ENCODE measurements around the gene TUBB3.

Gene TUBB3

GRCh38 chr16:89892635-89893034, 30.5 kb upstream of the TUBB3 start:
- H3K9me3 Mint-ChIP-seq: no peaks in the 10 kb centered on the region
- H3K27me3 Mint-ChIP-seq: no peaks in the 10 kb centered on the region
- no peak overlapping the region for H3K4me3 Mint-ChIP-seq
- no peak for ATAC-seq (replicated peaks; ENCODE audit: extremely low read depth, poor library complexity, severe bottlenecking)
- DNase-seq (ENCODE audit: low spot score in 2 of 2): no peak
- peaks cover 63% of the 10 kb centered on the region for H3K36me3 Mint-ChIP-seq (ENCODE audit: insufficient read depth)
- no peak overlapping the region for H3K27ac Mint-ChIP-seq (ENCODE audit: low read depth)
- H3K4me1 Mint-ChIP-seq: peaks cover 16% of the 10 kb centered on the region

- Mint-ChIP-seq H3K4me1 (peaks cover 16% of the 10 kb centered on the region), H3K9me3 (no peaks in the 10 kb centered on the region), H3K27ac (ENCODE audit: low read depth) (no peak overlapping the region), H3K4me3 (no peak overlapping the region), H3K36me3 (ENCODE audit: insufficient read depth) (peaks cover 63% of the 10 kb centered on the region), H3K27me3 (no peaks in the 10 kb centered on the region)
- no peak for DNase-seq (ENCODE audit: low spot score in 2 of 2)
- peak; percentile 15 for ATAC-seq (replicated peaks; ENCODE audit: extremely low read depth, poor library complexity, severe bottlenecking)
Measured at GRCh38 chr16:89893642-89894548, 29.2 kb upstream of the TUBB3 start.

DNA sequence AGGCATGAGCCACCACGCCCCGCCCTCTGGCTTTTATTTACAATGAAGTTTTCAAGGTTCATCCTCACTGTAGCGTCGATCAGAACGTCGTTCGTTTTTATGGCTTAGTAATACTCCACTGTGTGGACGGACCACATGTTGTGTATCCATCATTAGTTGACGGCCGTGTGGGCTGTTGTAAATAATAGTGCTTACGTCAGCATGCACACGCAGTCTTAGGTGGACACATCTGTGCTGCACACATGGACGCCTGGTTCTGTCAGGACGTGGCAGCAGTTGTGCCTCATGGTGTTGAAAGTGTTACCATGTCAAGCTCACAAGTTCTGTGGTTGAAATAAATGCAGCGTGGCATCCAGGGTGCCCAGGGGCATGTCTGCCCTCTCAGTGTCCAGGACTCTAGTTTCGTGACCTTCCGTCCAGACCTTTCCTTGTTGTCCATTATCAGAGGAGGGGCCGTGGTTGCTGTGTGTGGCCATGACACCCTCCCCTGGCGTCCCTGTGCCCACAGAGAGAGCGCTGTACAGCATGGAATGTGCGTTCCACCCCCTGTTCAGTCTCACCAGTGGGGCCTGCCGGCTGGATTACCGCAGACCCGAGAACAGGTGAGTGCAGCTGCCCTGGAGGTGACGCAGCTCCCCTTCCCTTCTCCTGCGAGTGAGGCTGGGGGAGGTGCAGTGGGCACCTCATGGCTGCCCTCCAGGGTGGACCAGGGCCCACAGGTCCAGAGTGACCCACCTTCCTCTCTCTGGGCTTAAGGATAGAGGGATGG, 27.5 kb upstream of the TUBB3 start:
- Mint-ChIP-seq H3K4me3 (no peak overlapping the region), H3K36me3 (ENCODE audit: insufficient read depth) (peaks cover 63% of the 10 kb centered on the region), H3K9me3 (no peaks in the 10 kb centered on the region), H3K4me1 (peaks cover 11% of the 10 kb centered on the region), H3K27ac (ENCODE audit: low read depth) (no peak overlapping the region), H3K27me3 (no peaks in the 10 kb centered on the region)
- ATAC-seq (replicated peaks; ENCODE audit: extremely low read depth, poor library complexity, severe bottlenecking): no peak
- no peak for DNase-seq (ENCODE audit: low spot score in 2 of 2)

DNA sequence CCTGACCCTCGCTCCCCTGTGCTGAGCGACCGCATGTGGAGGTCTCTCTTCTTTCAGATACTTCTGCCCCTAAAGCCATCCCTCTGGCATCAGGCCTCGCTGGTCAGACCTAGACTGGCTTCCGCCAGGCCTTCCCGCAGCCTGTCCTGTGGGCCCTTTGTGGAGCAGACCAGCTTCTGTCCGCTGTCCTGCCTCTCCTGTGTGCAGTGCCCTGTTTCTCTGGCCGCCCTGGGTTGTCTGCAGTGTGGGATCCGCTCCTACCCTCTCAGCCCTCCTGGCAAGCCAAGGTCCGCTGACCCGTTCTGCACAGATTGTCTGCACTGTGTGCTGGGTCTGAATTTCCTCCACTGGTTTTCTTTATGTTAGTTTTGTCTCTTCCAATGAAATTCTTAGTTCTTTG, 25.9 kb upstream of the TUBB3 start:
- H3K36me3 Mint-ChIP-seq (ENCODE audit: insufficient read depth): peaks cover 56% of the 10 kb centered on the region
- no peaks in the 10 kb centered on the region for H3K27me3 Mint-ChIP-seq
- DNase-seq (ENCODE audit: low spot score in 2 of 2): no peak
- no peaks in the 10 kb centered on the region for H3K9me3 Mint-ChIP-seq
- no peak overlapping the region for H3K27ac Mint-ChIP-seq (ENCODE audit: low read depth)
- no peak overlapping the region for H3K4me3 Mint-ChIP-seq
- no peaks in the 10 kb centered on the region for H3K4me1 Mint-ChIP-seq
- ATAC-seq (replicated peaks; ENCODE audit: extremely low read depth, poor library complexity, severe bottlenecking): no peak

DNA sequence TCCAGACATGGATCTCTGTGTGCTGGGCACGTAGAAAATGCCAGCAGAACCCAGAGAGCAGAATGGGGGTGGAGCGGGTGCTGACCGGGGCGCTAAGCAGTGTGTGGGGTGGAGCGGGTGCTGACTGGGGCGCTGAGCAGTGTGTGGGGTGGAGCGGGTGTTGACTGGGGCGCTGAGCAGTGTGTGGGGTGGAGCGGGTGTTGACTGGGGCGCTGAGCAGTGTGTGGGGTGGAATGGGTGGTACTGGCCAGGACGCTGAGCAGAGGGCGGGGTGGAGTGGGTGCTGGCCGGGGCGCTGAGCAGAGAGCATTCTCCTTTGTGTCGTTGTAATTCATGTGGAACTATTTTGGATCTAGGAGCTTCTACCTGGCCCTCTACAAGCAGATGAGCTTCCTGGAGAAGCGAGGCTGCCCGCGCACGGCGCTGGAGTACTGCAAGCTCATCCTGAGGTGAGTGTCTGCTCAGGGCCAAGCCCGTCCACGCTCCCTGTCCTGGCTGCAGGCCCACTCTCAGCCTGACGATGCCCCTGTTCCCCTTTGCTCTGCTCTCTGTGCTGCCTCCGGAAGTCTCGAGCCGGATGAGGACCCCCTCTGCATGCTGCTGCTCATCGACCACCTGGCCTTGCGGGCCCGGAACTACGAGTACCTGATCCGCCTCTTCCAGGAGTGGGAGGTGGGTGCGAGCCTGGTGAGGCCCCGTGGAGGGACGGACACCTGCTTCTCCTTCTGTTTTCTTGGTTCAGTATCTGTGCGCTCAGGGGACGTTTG, 24.8 kb upstream of the TUBB3 start:
- Mint-ChIP-seq H3K36me3 (ENCODE audit: insufficient read depth) (peaks cover 53% of the 10 kb centered on the region), H3K27ac (ENCODE audit: low read depth) (peak overlapping the region; percentile 57), H3K9me3 (no peaks in the 10 kb centered on the region), H3K4me1 (no peaks in the 10 kb centered on the region), H3K4me3 (no peak overlapping the region), H3K27me3 (no peaks in the 10 kb centered on the region)
- DNase-seq (ENCODE audit: low spot score in 2 of 2) (no peak), ATAC-seq (replicated peaks; ENCODE audit: extremely low read depth, poor library complexity, severe bottlenecking) (no peak)

DNA sequence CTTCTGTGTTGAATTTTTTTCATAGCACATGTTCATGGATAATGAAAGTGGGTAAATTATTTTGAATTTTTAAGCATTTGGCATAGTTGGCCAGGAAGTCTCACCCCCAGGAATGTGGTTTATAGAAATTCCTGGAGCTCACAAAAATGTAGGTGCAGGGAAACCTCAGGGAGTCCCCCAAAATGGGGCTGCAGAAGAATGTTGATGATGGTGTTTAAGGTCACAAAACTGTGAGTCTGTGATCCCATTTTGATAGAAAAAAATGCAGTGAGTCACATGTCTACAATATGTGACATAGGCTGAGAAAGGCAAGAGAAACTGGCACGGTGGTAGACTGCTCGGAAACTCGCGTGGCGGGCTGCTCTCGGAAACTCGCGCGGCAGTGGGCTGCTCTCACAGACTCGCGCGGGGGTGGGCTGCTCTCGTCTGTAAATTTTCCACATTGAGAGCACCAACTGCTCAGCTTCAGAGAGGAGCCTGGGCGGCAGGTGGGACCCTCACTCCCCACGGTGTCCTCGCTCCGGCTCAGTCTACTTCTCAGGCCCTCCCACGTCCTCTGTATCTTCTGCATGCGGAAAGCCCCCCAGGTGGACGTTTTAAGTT, 23.2 kb upstream of the TUBB3 start:
- peaks cover 51% of the 10 kb centered on the region for H3K36me3 Mint-ChIP-seq (ENCODE audit: insufficient read depth)
- H3K27me3 Mint-ChIP-seq: no peaks in the 10 kb centered on the region
- DNase-seq (ENCODE audit: low spot score in 2 of 2): no peak
- ATAC-seq (replicated peaks; ENCODE audit: extremely low read depth, poor library complexity, severe bottlenecking): no peak
- H3K4me1 Mint-ChIP-seq: no peaks in the 10 kb centered on the region
- no peak overlapping the region for H3K27ac Mint-ChIP-seq (ENCODE audit: low read depth)
- H3K9me3 Mint-ChIP-seq: no peaks in the 10 kb centered on the region
- no peak overlapping the region for H3K4me3 Mint-ChIP-seq

GRCh38 chr16:89900885-89901284, 22.3 kb upstream of the TUBB3 start:
- DNase-seq (ENCODE audit: low spot score in 2 of 2) (no peak), ATAC-seq (replicated peaks; ENCODE audit: extremely low read depth, poor library complexity, severe bottlenecking) (no peak)
- Mint-ChIP-seq H3K36me3 (ENCODE audit: insufficient read depth) (peaks cover 51% of the 10 kb centered on the region), H3K27me3 (no peaks in the 10 kb centered on the region), H3K27ac (ENCODE audit: low read depth) (no peak overlapping the region), H3K9me3 (no peaks in the 10 kb centered on the region), H3K4me1 (no peaks in the 10 kb centered on the region), H3K4me3 (no peak overlapping the region)

DNA sequence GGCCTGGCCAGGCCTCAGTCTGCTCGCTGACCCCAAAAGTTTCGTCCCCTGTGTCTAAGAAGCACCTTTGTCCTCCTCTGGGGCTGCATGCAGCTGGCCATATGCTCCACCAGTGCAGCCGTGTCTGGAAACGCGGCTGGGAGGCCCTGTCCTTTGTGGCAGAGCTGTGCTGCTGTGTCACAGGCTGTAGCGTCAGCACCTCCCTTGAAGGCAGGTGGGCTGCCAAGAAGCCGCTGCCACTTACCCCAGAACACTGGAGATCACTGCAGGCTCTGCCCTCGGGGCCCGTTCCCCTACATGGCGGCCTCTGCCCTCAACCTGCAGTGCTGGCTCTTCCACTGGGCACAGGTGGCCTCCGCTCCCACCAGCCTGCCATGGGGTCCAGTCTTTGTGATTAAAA, 20.2 kb upstream of the TUBB3 start:
- Mint-ChIP-seq H3K36me3 (ENCODE audit: insufficient read depth) (peaks cover 39% of the 10 kb centered on the region), H3K4me3 (no peak overlapping the region), H3K4me1 (no peaks in the 10 kb centered on the region), H3K27ac (ENCODE audit: low read depth) (no peak overlapping the region), H3K27me3 (no peaks in the 10 kb centered on the region), H3K9me3 (no peaks in the 10 kb centered on the region)
- ATAC-seq (replicated peaks; ENCODE audit: extremely low read depth, poor library complexity, severe bottlenecking) (no peak), DNase-seq (ENCODE audit: low spot score in 2 of 2) (no peak)

GRCh38 chr16:89903908-89904515, 19.1 kb upstream of the TUBB3 start:
- no peak overlapping the region for H3K27ac Mint-ChIP-seq (ENCODE audit: low read depth)

GRCh38 chr16:89904606-89905510, 18.3 kb upstream of the TUBB3 start:
- ATAC-seq (replicated peaks; ENCODE audit: extremely low read depth, poor library complexity, severe bottlenecking) (no peak), DNase-seq (ENCODE audit: low spot score in 2 of 2) (no peak)
- Mint-ChIP-seq H3K27me3 (no peaks in the 10 kb centered on the region), H3K36me3 (ENCODE audit: insufficient read depth) (peaks cover 38% of the 10 kb centered on the region), H3K9me3 (no peaks in the 10 kb centered on the region), H3K4me3 (no peak overlapping the region), H3K27ac (ENCODE audit: low read depth) (no peak overlapping the region), H3K4me1 (no peaks in the 10 kb centered on the region)

More at GRCh38 chr16:89903908-89904515, 19.1 kb upstream of the TUBB3 start:
- Mint-ChIP-seq H3K4me3 (no peak overlapping the region), H3K4me1 (no peaks in the 10 kb centered on the region), H3K9me3 (no peaks in the 10 kb centered on the region), H3K36me3 (ENCODE audit: insufficient read depth) (peaks cover 36% of the 10 kb centered on the region), H3K27me3 (no peaks in the 10 kb centered on the region)
- ATAC-seq (replicated peaks; ENCODE audit: extremely low read depth, poor library complexity, severe bottlenecking): no peak
- no peak for DNase-seq (ENCODE audit: low spot score in 2 of 2)

DNA sequence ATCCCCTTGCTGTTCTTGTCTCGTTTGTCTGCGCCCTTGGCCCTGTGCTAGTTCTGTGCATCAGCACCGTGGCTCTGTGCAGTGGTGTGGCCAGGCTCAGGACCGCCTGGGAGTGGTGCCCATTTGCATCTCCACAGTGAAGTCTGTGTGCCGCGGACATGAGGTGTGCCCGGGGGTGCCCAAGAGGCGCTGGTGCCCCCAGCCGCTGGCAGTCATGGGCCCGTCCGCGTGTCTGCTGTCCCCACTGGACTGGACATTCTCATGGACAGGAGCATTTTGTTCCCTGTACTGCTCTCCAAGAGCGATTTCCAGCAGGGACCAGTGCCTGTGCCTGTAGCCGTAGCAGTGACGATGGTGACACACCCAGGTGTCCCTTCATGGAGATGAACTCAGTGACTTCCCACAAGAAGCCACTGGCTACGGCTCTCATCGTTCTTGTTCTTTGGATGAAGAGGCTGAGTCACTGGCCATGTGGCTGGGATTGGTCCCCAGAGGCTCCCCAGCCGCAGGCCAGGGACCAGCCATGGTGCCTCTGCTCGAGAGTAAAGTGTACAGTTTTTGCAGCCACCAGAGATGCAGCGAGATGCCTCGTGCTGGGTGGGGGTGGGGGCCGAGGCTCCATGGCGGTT, 17.5 kb upstream of the TUBB3 start:
- Mint-ChIP-seq H3K27ac (ENCODE audit: low read depth) (no peak overlapping the region), H3K4me3 (no peak overlapping the region), H3K36me3 (ENCODE audit: insufficient read depth) (peaks cover 31% of the 10 kb centered on the region), H3K27me3 (no peaks in the 10 kb centered on the region), H3K9me3 (no peaks in the 10 kb centered on the region), H3K4me1 (peaks cover 7% of the 10 kb centered on the region)
- DNase-seq (ENCODE audit: low spot score in 2 of 2): no peak
- no peak for ATAC-seq (replicated peaks; ENCODE audit: extremely low read depth, poor library complexity, severe bottlenecking)

Measured in central memory CD8-positive, alpha-beta T cell (primary cell).